CD4-positive, alpha-beta T cell treated with Interleukin-15 for 4 hours (primary cell): Measurements from ENCODE around the gene RRM1.
A peak's percentile ranks its signal among the peaks of the same experiment; 100 is the strongest.
"Not testable (repeated sequence)": the region's sequence is repeated elsewhere in the genome, so short reads cannot be mapped to it uniquely, and the experiment has no call there.

ENCODE experiments used
- DNase-seq: peaks from one replicate; pipeline ENCODE4 v3.0.0-alpha.2; 2020; ENCODE audit warnings: low spot score

RRM1 gene

GRCh38 chr11:4083198-4083597 lies 11.4 kb upstream of the RRM1 start:
- DNase-seq = no peak

GRCh38 chr11:4084406-4085125 lies 10.0 kb upstream of the RRM1 start:
- DNase-seq = no peak

DNA sequence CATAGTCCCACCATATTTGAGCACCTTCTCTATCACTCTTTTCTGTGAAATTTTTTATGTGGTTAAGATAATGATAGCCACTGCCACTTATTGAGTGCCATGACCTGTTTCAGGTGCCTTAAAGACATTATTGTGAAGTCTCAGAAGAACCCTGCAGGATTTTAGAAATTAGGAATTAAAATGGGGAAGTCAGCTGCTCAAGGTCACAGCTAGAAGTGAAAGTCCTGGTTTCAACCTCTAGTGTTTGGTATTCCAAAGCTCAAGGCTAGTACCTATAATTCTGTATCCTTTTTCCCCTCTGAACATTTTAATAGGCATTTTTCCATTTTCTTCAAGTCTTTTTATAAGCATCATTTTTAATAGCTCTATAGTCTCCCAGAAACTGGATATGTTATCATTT lies 9.0 kb upstream of the RRM1 start:
- DNase-seq = no peak

- DNase-seq = no peak
Measured at GRCh38 chr11:4086575-4087353, 7.8 kb upstream of the RRM1 start.

- DNase-seq = no peak
Measured at GRCh38 chr11:4087551-4087950, 7.0 kb upstream of the RRM1 start.

DNA sequence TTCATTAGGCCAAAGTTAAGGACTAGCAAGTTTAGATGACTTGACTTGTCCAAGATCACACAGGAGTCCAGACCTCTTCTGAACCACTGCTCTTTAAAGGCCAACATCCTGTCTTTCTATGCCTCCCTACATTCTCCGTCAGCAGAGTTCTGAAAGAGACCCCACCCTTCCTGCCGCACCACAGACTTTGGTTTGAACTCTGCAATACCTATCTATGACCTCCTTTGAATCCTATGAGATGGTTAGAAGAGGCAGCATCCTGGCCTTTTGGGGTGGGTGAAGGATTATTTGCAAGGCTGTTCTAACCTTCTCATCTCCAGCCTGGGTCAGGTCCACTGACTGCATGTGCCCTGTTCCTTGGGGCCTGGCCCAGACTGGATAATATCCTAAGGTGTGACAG lies 4.3 kb upstream of the RRM1 start:
- DNase-seq = peak; percentile 59

- peak; percentile 31 for DNase-seq
Measured at GRCh38 chr11:4092026-4092425, 2.6 kb upstream of the RRM1 start.

DNA sequence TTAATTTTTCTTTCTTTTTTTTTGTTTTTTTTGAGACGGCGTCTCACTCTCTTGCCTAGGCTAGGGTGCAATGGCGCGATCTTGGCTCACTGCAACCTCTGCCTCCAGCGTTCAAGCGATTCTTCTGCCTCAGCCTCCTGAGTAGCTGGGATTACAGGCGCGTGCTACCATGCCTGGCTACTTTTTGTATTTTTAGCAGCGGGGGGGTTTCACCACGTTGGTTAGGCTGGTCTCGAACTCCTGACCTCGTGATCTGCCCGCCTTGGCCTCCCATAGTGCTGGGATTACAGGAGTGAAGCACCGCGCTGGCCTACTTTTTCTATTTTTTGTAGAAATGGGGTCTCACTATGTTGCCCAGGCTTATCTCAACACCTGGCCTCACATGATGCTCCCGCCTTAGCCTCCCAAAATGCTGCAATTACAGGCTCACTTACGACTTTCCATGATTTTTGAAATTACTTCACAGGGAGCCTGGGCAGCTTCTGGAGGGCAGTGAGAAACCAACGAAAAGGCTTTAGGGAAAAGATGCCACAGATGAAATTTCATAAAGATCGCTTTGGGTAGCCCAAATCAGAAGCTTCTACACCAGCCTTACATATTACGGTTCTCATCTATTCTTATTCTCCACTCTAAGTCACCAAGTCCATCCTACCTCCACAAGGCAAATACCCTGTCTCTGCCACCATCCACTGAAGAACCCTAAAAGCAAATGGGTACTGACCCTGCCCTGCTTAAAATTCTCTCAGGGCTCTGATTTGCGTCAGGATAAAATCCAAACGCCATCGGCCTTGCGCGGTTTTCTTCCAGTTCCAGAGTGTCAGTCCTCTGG lies 866 bp upstream of the RRM1 start:
- no peak for DNase-seq

GRCh38 chr11:4095509-4096230 lies 1.1 kb downstream of the RRM1 start:
- no peak for DNase-seq

DNA sequence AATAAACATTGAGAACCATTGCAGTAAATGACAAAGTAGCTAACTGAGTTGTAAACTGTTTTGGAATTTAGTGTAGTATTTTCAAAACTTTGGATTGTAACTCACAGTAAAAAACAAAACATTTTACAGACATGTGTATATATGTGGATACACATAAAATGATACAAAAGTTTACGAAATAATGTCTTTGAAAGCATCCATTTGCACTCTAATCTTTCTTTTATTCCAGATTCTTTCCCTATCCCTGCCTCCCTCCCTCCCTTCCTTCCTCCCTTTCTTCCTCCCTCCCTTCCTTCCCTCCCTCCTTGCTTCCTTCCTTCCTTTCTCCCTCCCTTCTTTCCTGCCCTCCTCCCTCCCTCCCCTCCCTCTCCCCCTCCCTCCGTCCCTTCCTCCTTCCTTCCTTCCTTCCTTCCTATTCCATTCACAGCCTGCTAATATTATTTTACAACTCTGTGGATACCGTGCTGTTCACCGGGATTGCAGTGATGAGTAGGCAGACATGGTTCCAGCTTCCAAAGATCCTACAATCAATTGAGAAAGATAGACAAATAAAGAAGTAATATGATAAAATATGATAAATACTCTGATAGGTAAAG lies 3.5 kb downstream of the RRM1 start:
- DNase-seq = no peak

GRCh38 chr11:4102711-4103110 lies 8.1 kb downstream of the RRM1 start:
- no peak for DNase-seq

GRCh38 chr11:4103269-4103668 lies 8.7 kb downstream of the RRM1 start:
- no peak for DNase-seq

GRCh38 chr11:4105916-4106315 lies 11.3 kb downstream of the RRM1 start:
- DNase-seq = no peak

- no peak for DNase-seq
Measured at GRCh38 chr11:4111834-4112233, 17.2 kb downstream of the RRM1 start.

DNA sequence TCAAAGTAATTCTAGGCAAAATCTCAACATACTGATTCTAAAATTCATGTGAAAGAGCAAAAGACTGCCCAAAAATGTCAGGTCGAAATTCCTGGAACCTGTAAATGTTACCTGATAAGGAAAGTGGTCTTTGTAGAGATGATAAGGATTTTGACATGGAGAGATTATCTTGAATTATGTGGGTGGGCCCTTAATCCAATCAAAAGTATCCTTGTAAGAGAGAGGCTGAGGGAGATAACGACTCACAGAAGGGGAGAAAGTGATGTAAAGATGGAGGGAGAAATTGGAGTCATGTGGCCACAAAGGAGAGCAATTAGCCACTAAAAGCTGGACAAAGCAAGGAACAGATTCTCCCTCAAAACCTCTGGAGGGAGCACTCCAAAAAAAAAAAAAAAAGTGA lies 20.5 kb downstream of the RRM1 start:
- no peak for DNase-seq

- no peak for DNase-seq
Measured at GRCh38 chr11:4118107-4118506, 23.5 kb downstream of the RRM1 start.

- DNase-seq = no peak
Measured at GRCh38 chr11:4123218-4123617, 28.6 kb downstream of the RRM1 start.

DNA sequence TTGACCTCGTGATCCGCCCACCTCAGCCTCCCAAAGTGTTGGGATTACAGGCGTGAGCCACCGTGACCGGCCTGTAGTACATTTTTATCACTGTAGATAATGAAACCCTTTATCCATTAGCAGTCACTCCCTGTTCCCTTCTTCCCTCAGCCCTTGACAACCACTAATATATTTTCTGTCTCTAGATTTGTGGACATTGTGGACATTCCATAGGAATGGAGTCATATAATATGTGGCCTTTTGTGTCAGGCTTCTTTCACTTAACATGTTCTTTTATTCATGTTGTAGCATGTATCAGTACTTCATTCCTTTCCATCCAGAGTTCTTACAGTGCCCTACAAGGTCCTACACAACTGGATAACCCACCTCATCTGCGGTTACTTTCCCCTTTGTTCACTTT lies 30.5 kb downstream of the RRM1 start:
- no peak for DNase-seq

DNA sequence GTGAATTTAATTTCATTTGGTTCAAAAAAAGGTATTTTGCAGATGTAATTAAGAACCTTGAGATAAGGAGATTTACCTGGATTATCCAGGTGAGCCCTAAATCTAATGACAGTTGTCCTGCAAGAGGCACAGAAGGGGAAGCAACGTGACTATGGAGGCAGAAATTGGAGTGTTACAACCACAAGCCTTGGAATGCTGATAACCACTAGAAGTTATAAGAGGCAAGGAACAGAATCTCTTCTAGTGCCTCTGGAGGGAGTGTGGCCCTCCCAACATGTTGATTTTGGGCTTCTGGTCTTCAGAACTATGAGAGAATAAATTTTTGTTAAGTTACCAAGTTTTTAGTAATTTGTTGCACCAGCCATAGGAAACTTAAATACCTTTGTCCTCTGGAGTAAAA lies 32.8 kb downstream of the RRM1 start:
- DNase-seq = no peak

GRCh38 chr11:4130219-4130618 lies 35.6 kb downstream of the RRM1 start:
- DNase-seq = not testable (repeated sequence)

- no peak for DNase-seq
Measured at GRCh38 chr11:4134806-4135205, 40.2 kb downstream of the RRM1 start.

- no peak for DNase-seq
Measured at GRCh38 chr11:4138497-4138896, 43.9 kb downstream of the RRM1 start.
